NT2/D1 (cell line): ENCODE results near the gene RALGAPB.
"Not testable (repeated sequence)": the region's sequence is repeated elsewhere in the genome, so short reads cannot be mapped to it uniquely, and the experiment has no call there.

Source experiments
- DNase-seq: peaks from one replicate; pipeline ENCODE4 v3.0.0-alpha.2; 2011; ENCODE audit warnings: low read depth, low spot score
- H3K27me3 ChIP-seq: 2 replicates; pipeline ENCODE4 v1.6.0; 2011; ENCODE audit warnings: mild to moderate bottlenecking; ENCODE audit not compliant: insufficient read length, insufficient read depth
- H3K36me3 ChIP-seq: 2 replicates; pipeline ENCODE4 v1.6.1; 2011; ENCODE audit warnings: mild to moderate bottlenecking, low read length, mixed read lengths; ENCODE audit not compliant: insufficient read depth, insufficient read length
- H3K4me1 ChIP-seq: 2 replicates; pipeline ENCODE4 v1.5.1; 2011; ENCODE audit not compliant: insufficient read depth, insufficient read length
- H3K4me3 ChIP-seq: 2 replicates; pipeline ENCODE4 v1.5.1; 2011; ENCODE audit warnings: low read depth; ENCODE audit not compliant: insufficient read length
- H3K9ac ChIP-seq: 2 replicates; pipeline ENCODE4 v1.6.0; 2011; ENCODE audit warnings: low read depth; ENCODE audit not compliant: insufficient read length
- H3K9me3 ChIP-seq: 2 replicates; pipeline ENCODE4 v1.5.1; 2011; ENCODE audit warnings: mild to moderate bottlenecking, low read length; ENCODE audit not compliant: insufficient read depth
- SUZ12 ChIP-seq: IDR thresholded peaks from 2 replicates; pipeline ENCODE4 v1.6.1; 2011; ENCODE audit not compliant: insufficient read length, insufficient read depth; ENCODE audit errors: extremely low read depth
- YY1 ChIP-seq: IDR thresholded peaks from 2 replicates; pipeline ENCODE4 v1.6.1; 2011; ENCODE audit not compliant: insufficient read length, insufficient read depth
- ZNF274 ChIP-seq: IDR thresholded peaks from 2 replicates; pipeline ENCODE4 v1.6.1; 2011; ENCODE audit warnings: mild to moderate bottlenecking, low read depth, low read length

The RALGAPB gene

GRCh38 chr20:38589967-38590675 is 117.5 kb downstream of the RALGAPB start:
- Histone ChIP-seq H3K9ac (no peak overlapping the region), H3K4me3 (no peak overlapping the region), H3K36me3 (no peaks in the 10 kb centered on the region), H3K9me3 (no peaks in the 10 kb centered on the region), H3K27me3 (no peaks in the 10 kb centered on the region), H3K4me1 (peaks cover 2% of the 10 kb centered on the region)
- TF ChIP-seq SUZ12: no peak
- DNase-seq: no peak

GRCh38 chr20:38590676-38591473 is 118.2 kb downstream of the RALGAPB start:
- Histone ChIP-seq H3K4me3 (no peak overlapping the region), H3K36me3 (no peaks in the 10 kb centered on the region), H3K9me3 (no peaks in the 10 kb centered on the region), H3K4me1 (peaks cover 2% of the 10 kb centered on the region), H3K27me3 (no peaks in the 10 kb centered on the region), H3K9ac (peak overlapping the region; percentile 21)
- TF ChIP-seq YY1 (no peak), ZNF274 (no peak), SUZ12 (no peak)
- DNase-seq: no peak

- Histone ChIP-seq H3K4me3 (no peak overlapping the region), H3K9ac (no peak overlapping the region), H3K36me3 (no peaks in the 10 kb centered on the region), H3K4me1 (peaks cover 2% of the 10 kb centered on the region), H3K27me3 (no peaks in the 10 kb centered on the region), H3K9me3 (no peaks in the 10 kb centered on the region)
- TF ChIP-seq YY1 (no peak), ZNF274 (no peak), SUZ12 (no peak)
- no peak for DNase-seq
These were observed 119.1 kb downstream of the RALGAPB start for GRCh38 chr20:38591474-38592410.

GRCh38 chr20:38592411-38592790 is 119.8 kb downstream of the RALGAPB start:
- H3K4me3 ChIP-seq, H3K9ac ChIP-seq, H3K36me3 ChIP-seq, H3K9me3 ChIP-seq, H3K27me3 ChIP-seq, DNase-seq, H3K4me1 ChIP-seq: not testable (repeated sequence)

GRCh38 chr20:38594281-38594680 is 121.6 kb downstream of the RALGAPB start:
- not testable (repeated sequence) for H3K36me3 ChIP-seq, DNase-seq

GRCh38 chr20:38595886-38596285 is 123.2 kb downstream of the RALGAPB start:
- not testable (repeated sequence) for H3K36me3 ChIP-seq, H3K9ac ChIP-seq, H3K27me3 ChIP-seq, DNase-seq, H3K9me3 ChIP-seq, H3K4me3 ChIP-seq
- H3K4me1 ChIP-seq: peaks cover 17% of the 10 kb centered on the region

More at GRCh38 chr20:38594281-38594680, 121.6 kb downstream of the RALGAPB start:
- H3K4me3 ChIP-seq, H3K4me1 ChIP-seq, H3K9me3 ChIP-seq, H3K27me3 ChIP-seq, H3K9ac ChIP-seq: not testable (repeated sequence)

GRCh38 chr20:38599410-38599882 is 126.8 kb downstream of the RALGAPB start:
- H3K9ac ChIP-seq: no peak overlapping the region
- H3K9me3 ChIP-seq: no peaks in the 10 kb centered on the region
- H3K4me1 ChIP-seq: peaks cover 22% of the 10 kb centered on the region
- no peak overlapping the region for H3K4me3 ChIP-seq
- DNase-seq: no peak
- H3K27me3 ChIP-seq: no peaks in the 10 kb centered on the region
- no peaks in the 10 kb centered on the region for H3K36me3 ChIP-seq
- TF ChIP-seq SUZ12 (no peak), YY1 (no peak), ZNF274 (no peak)
